KMS-11 (cell line): ENCODE data around the gene RTBDN.

Source experiments
- H2AFZ ChIP-seq: fragments of 200-600 bp; sonication (generic); 2 replicates; pipeline ENCODE4 v1.6.1; 2016; ENCODE audit warnings: antibody characterized with exemption, mixed run types, low read depth
- H3K27ac ChIP-seq: fragments of 200-600 bp; sonication (generic); 2 replicates; pipeline ENCODE4 v1.6.1; 2016; ENCODE audit warnings: mild to moderate bottlenecking, mixed run types
- H3K27me3 ChIP-seq: fragments of 200-600 bp; sonication (generic); 2 replicates; pipeline ENCODE4 v1.6.1; 2017; ENCODE audit warnings: mild to moderate bottlenecking, low read depth, mixed run types, moderate library complexity; ENCODE audit not compliant: insufficient read depth
- H3K36me3 ChIP-seq: fragments of 200-600 bp; sonication (generic); 2 replicates; pipeline ENCODE4 v1.6.1; 2017; ENCODE audit warnings: mild to moderate bottlenecking, mixed run types; ENCODE audit not compliant: insufficient read depth
- H3K4me1 ChIP-seq: fragments of 200-600 bp; sonication (generic); 2 replicates; pipeline ENCODE4 v1.6.1; 2016; ENCODE audit warnings: mild to moderate bottlenecking, low read depth, mixed run types; ENCODE audit not compliant: poor library complexity, severe bottlenecking
- H3K4me2 ChIP-seq: fragments of 200-600 bp; sonication (generic); 2 replicates; pipeline ENCODE4 v1.7.0; 2016; ENCODE audit warnings: mild to moderate bottlenecking, mixed run types
- H3K4me3 ChIP-seq: fragments of 200-600 bp; sonication (generic); IDR thresholded peaks from 2 replicates; pipeline ENCODE4 v1.6.1; 2017; ENCODE audit warnings: low read depth, low read length, mixed read lengths; ENCODE audit not compliant: insufficient read depth
- H3K79me2 ChIP-seq: fragments of 200-600 bp; sonication (generic); 2 replicates; pipeline ENCODE4 v1.6.1; 2016; ENCODE audit warnings: low read depth, mixed run types; ENCODE audit not compliant: insufficient read depth
- H3K9ac ChIP-seq: fragments of 200-600 bp; sonication (generic); 2 replicates; pipeline ENCODE4 v1.6.1; 2016; ENCODE audit warnings: mild to moderate bottlenecking, mixed run types
- H4K20me1 ChIP-seq: fragments of 200-600 bp; sonication (generic); 2 replicates; pipeline ENCODE4 v1.6.1; 2016; ENCODE audit warnings: mild to moderate bottlenecking, mixed run types; ENCODE audit not compliant: insufficient read depth
- CTCF ChIP-seq: fragments of 200-600 bp; sonication (generic); conservative IDR thresholded peaks from 2 replicates; pipeline ENCODE4 v1.6.1; 2017; ENCODE audit warnings: low read depth, mild to moderate bottlenecking, antibody characterized with exemption, low read length, moderate library complexity, mixed read lengths

Gene RTBDN

GRCh38 chr19:12815088-12815487, 19.3 kb downstream of the RTBDN start:
- Histone ChIP-seq H3K36me3 (no peaks in the 10 kb centered on the region), H3K27me3 (no peaks in the 10 kb centered on the region), H3K4me2 (no peak overlapping the region), H3K79me2 (no peaks in the 10 kb centered on the region), H4K20me1 (no peaks in the 10 kb centered on the region), H3K27ac (no peak overlapping the region), H3K4me3 (no peak overlapping the region), H3K4me1 (no peaks in the 10 kb centered on the region), H2AFZ (no peak overlapping the region), H3K9ac (no peak overlapping the region)
- TF ChIP-seq CTCF, result no peak

DNA sequence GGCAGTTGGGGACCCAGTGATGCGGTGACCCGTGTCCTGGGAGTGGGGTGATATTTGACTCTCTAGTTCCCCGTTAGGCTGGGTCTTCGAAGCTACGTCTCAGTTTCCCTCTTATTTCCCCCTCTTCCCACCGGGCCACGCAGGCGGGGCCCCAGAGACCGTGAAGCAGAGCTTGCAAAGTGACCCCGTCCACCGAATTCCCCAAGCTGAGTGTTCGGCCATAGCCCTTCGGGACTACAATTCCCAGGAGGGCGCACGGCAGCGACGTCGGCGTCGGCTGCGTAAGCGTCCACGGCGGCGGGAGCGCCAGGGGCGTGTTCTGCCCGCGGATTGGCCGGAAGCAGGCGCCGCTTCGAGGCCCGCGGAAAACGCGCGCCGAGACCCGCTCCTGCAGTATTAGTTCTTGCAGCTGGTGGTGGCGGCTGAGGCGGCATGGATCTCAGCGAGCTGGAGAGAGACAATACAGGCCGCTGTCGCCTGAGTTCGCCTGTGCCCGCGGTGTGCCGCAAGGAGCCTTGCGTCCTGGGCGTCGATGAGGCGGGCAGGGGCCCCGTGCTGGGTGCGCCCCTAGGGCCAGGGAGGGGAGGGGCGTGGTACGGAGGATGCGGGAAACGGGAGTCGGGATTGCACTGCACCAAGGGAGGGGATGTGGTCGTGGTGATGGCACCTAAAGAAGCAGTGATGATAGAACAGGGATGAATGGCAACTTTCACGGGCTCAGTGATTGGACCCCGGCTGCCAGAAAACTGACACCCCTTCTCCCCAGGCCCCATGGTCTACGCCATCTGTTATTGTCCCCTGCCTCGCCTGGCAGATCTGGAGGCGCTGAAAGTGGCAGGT, 27.9 kb downstream of the RTBDN start, which contains the start of gene RNASEH2A:
Gene RNASEH2A (plus strand): TSS at position 343 of the 840 bp plus-strand sequence. CDS start 90 bp downstream, at position 433.
- Histone ChIP-seq H3K79me2 (no peaks in the 10 kb centered on the region), H3K27me3 (peaks cover 11% of the 10 kb centered on the region), H3K27ac (no peak within 1 kb of the TSS), H3K36me3 (no peaks in the 10 kb centered on the region), H3K4me1 (no peaks in the 10 kb centered on the region), H3K4me3 (no peak within 1 kb of the TSS), H2AFZ (peak within 1 kb of the TSS; percentile 76), H3K4me2 (peak within 1 kb of the TSS; percentile 81), H4K20me1 (no peaks in the 10 kb centered on the region), H3K9ac (peak within 1 kb of the TSS; percentile 32; the same call in 1 of the 2 replicates)
- TF ChIP-seq CTCF, result no peak

DNA sequence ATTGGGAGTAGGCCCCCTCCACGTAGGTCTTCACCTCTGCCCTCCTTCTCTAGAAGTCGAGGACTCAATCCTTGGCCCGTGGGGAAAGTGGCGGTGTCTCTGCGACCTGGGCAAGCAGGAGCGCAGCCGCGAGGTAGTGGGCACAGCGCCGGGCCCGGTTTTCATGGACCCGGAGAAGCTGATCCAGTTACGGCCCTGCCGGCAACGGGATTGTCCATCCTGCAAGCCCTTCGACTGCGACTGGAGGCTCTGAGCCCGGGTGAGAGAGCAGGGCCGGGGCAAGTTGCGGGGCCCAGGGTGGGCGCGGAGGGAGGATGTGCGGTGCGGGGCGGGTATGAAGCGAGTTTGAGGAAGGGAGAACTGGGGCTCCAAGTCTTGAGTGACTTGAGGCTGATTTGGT, 30.3 kb downstream of the RTBDN start:
- no peak overlapping the region for H3K4me2 ChIP-seq
- no peak overlapping the region for H3K9ac ChIP-seq
- H3K79me2 ChIP-seq, result no peaks in the 10 kb centered on the region
- no peaks in the 10 kb centered on the region for H3K4me1 ChIP-seq
- no peak for TF ChIP-seq CTCF
- no peak overlapping the region for H3K27ac ChIP-seq
- H3K36me3 ChIP-seq, result no peaks in the 10 kb centered on the region
- H3K4me3 ChIP-seq, result no peak overlapping the region
- peaks cover 13% of the 10 kb centered on the region for H3K27me3 ChIP-seq
- no peak overlapping the region for H2AFZ ChIP-seq
- H4K20me1 ChIP-seq, result no peaks in the 10 kb centered on the region

GRCh38 chr19:12802267-12803106, 31.9 kb downstream of the RTBDN start:
- H3K9ac ChIP-seq, result no peak overlapping the region
- no peaks in the 10 kb centered on the region for H3K79me2 ChIP-seq
- H3K4me1 ChIP-seq, result no peaks in the 10 kb centered on the region
- H3K36me3 ChIP-seq, result no peaks in the 10 kb centered on the region
- no peak for TF ChIP-seq CTCF
- H3K27me3 ChIP-seq, result peaks cover 13% of the 10 kb centered on the region
- peak overlapping the region; percentile 69 for H3K4me2 ChIP-seq
- peak overlapping the region; percentile 85 for H2AFZ ChIP-seq
- no peak overlapping the region for H3K4me3 ChIP-seq
- H4K20me1 ChIP-seq, result no peaks in the 10 kb centered on the region
- no peak overlapping the region for H3K27ac ChIP-seq
